ENCODE data around the gene CMKLR1.

The CMKLR1 gene, protein sequence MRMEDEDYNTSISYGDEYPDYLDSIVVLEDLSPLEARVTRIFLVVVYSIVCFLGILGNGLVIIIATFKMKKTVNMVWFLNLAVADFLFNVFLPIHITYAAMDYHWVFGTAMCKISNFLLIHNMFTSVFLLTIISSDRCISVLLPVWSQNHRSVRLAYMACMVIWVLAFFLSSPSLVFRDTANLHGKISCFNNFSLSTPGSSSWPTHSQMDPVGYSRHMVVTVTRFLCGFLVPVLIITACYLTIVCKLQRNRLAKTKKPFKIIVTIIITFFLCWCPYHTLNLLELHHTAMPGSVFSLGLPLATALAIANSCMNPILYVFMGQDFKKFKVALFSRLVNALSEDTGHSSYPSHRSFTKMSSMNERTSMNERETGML

DNA sequence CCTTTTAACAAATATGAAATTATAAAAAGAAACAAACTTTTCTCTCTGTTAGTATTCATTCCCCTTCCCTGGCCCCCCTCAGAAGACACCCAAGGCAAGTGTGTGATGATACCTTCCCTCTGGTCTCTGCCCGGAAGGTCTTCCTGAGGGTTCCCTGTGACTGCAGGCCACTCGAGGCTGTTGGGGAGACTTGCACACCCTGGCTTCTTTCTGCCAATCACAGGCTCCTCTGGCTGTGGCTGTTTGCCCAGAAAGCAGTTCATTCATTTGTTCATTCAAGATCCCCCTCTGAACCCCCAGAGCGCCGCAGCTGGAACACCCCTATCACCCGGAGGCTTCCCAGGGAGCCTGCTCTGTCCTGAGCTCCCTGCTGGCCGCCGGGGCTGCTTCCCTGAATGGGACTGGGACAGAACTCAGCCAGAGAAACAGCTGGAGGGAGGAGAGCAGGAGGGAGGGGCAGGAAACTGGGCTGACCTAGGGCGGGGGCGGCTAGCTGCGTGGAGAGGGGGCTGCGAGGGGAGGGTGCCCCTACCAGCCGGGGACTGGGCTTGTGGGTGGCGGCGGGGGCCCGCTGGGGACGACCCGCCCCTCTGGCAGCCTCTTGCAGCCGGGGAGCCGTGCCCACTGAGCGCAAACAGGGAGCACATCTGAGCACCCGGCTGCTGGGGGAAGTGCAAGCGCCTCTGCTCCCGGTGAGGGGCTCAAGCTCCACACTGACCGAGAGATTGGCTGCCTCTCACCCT, at the start of gene CMKLR1:
CMKLR1 (minus strand) TSS at position 397 of the 743 bp plus-strand sequence. CDS start 45,720 bp downstream, outside the sequence.
- no peak within 1 kb of the TSS; the same call in 1 of the 2 replicates for H3K4me3 ChIP-seq (ENCODE audit: low read length)
- TF ChIP-seq, protein P1, sequence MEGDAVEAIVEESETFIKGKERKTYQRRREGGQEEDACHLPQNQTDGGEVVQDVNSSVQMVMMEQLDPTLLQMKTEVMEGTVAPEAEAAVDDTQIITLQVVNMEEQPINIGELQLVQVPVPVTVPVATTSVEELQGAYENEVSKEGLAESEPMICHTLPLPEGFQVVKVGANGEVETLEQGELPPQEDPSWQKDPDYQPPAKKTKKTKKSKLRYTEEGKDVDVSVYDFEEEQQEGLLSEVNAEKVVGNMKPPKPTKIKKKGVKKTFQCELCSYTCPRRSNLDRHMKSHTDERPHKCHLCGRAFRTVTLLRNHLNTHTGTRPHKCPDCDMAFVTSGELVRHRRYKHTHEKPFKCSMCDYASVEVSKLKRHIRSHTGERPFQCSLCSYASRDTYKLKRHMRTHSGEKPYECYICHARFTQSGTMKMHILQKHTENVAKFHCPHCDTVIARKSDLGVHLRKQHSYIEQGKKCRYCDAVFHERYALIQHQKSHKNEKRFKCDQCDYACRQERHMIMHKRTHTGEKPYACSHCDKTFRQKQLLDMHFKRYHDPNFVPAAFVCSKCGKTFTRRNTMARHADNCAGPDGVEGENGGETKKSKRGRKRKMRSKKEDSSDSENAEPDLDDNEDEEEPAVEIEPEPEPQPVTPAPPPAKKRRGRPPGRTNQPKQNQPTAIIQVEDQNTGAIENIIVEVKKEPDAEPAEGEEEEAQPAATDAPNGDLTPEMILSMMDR (conservative IDR thresholded peaks at IDR 0.05; ENCODE audit: low read length), result no peak
- DNase-seq (ENCODE audit: low read depth), result no peak

DNA sequence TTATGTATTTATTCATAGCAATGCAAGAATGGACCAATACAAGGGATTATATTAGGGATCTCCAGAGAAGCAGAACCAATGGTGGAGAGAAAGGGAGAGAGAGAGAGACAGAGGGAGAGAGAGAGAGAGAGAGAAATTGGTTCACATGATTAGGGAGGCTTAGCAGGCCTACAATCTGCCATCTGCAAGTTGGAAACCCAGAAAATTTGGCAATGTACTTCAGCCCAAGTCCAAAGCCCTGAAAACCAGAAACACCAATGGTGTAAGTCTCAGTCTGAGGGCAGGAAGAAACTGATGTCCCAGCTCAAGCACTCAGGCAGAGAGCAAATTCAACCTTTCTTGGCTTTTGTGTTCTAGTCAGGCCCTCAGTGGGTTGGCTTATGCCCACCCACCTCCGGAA, 48.7 kb upstream of the CMKLR1 start:
- H3K4me3 ChIP-seq (ENCODE audit: low read length), result no peak overlapping the region
- TF ChIP-seq, protein P1 (conservative IDR thresholded peaks at IDR 0.05; ENCODE audit: low read length), result no peak
- DNase-seq (ENCODE audit: low read depth), result no peak

DNA sequence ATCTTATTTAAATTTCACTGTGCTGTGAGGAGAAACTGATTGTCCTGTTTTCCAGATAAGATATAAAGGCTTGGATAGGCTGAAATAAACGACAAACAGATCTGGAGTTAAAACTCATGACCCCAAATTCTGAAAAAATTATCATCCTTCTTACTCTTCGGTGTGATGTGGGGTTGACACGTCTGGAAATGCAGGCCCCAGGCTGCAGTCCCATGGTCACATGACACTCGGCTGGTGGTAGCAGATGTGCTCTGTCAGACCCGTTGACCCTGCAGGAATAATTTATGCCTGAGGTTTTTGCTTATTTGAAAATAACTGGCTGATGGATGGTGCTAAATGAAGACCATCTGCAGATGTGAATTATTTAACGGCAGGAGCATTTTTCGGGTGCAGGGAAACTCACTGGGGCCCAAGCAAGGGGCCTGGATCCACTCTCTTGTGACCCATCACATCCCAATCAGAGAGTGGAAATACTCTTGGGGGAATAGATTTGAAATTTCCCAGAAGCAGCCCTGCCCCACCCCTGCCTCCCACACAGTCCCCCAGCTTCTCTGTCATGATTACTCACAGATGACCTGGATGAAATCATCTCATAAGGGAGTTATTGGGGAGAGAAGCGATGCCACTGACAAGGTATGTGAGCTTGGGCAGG, 47.7 kb upstream of the CMKLR1 start:
- H3K4me3 ChIP-seq (ENCODE audit: low read length), result no peak overlapping the region
- no peak for DNase-seq (ENCODE audit: low read depth)
- TF ChIP-seq, protein P1 (conservative IDR thresholded peaks at IDR 0.05; ENCODE audit: low read length), result no peak

DNA sequence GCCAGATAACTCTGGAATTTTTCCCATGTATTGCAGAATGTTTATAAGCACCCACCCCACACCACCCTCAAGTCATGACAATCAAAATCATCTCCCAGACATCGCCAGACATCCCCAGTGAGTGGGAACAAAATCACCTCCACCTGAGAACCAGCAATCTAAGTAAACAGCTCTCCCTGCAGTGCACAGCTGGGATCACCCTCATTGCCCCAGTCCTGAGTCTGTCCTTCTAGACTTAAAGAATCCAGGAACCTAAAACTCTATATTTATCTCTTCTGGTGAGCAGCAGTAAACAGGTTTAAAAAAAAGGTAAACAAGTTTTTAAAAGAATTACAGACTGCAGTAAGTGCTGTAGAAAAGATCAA, 43.3 kb upstream of the CMKLR1 start:
- TF ChIP-seq, protein P1 (conservative IDR thresholded peaks at IDR 0.05; ENCODE audit: low read length), result no peak
- H3K4me3 ChIP-seq (ENCODE audit: low read length), result no peak overlapping the region
- DNase-seq (ENCODE audit: low read depth), result no peak

DNA sequence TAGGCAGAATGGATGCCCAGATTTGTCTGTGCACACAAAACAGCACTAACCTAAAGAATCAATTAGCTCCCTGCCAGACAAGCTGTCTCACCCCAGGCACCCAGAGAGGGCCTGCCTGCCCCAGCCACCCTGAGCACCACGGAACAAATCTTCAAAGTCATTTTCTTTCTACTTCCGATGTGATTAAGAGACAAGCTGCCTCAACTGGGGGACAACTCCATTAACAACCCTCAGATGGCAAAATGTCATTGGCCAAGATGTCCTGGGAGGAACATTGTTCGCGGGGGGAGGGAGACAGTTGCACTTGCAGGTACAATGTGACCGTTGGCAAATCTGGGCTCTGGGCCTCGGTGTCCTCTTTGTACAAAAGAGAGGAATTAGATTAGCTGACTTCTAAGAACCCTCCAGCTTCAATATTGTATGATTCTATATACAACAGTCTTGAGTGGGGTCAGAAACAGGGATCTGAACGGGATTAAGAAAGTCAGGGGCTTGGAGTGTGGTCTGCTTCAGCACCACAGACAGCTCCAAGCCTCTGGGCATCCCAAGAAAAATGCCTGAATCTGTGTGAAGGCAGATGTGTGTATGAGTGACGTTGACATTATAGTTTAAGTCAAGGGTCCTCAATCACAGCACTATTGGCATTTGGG, 42.8 kb upstream of the CMKLR1 start:
- TF ChIP-seq, protein P1 (conservative IDR thresholded peaks at IDR 0.05; ENCODE audit: low read length), result no peak
- H3K4me3 ChIP-seq (ENCODE audit: low read length), result no peak overlapping the region
- DNase-seq (ENCODE audit: low read depth), result no peak

DNA sequence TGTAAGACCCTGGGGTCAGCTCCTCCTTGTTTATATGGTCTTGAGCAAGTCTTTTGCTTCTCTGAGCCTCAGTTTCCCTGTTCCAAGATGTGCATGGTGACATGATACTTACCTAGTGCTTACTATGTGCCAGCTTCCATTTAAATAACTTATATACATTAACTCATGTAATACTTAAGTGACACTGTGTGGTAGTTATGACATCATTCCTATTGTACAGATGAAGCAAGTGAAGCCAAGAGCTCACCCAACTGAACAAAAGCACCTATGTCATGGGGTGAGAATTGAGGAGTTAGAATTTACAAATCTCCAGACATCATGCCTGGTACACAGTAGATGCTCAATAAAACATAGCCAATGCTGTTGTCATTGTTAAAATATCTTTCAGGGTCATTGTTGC, 41.3 kb upstream of the CMKLR1 start:
- DNase-seq (ENCODE audit: low read depth), result no peak
- TF ChIP-seq, protein P1 (conservative IDR thresholded peaks at IDR 0.05; ENCODE audit: low read length), result no peak
- H3K4me3 ChIP-seq (ENCODE audit: low read length), result no peak overlapping the region

All from AG10803 (cell line).